ENCODE measurements around the gene DLG4.

Gene DLG4

DNA sequence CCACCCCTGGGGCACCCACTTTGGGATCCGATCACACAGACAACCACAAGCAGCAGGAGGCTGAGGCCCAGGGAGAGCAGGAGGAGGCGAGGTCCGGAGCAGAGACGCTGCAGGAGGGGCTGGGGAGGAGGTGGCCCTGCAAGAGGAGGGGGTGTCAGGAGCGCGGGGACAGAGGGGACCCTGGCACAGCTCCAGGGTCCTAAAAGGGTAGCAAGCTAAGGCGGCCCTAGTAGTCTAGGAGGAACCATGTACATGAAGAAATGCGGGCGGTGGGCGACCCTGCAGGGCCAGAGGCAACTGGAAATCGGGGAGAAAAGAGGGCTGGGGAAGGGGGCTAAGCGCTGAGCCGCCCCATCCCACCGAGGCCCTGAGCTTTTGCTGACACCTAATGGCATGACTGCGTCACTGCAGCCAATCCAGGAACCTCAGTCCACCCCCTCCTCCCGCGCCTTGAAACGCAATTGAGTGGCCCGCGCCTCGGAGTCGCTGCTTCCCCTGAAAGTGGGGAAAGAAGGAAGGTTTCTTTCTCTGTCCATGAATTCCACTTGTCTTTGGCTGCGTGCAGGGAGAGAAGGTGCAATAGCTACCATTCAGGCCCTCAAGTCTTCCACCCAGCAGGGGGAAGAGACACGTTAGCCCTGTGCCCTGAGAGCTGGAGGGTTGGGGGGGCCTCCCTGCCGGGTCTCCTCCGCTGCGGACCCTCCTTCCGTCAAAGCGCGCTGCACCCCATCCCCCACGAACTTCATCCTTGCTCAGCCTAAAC lies 42.3 kb downstream of the DLG4 start:
- TF ChIP-seq, protein P1, sequence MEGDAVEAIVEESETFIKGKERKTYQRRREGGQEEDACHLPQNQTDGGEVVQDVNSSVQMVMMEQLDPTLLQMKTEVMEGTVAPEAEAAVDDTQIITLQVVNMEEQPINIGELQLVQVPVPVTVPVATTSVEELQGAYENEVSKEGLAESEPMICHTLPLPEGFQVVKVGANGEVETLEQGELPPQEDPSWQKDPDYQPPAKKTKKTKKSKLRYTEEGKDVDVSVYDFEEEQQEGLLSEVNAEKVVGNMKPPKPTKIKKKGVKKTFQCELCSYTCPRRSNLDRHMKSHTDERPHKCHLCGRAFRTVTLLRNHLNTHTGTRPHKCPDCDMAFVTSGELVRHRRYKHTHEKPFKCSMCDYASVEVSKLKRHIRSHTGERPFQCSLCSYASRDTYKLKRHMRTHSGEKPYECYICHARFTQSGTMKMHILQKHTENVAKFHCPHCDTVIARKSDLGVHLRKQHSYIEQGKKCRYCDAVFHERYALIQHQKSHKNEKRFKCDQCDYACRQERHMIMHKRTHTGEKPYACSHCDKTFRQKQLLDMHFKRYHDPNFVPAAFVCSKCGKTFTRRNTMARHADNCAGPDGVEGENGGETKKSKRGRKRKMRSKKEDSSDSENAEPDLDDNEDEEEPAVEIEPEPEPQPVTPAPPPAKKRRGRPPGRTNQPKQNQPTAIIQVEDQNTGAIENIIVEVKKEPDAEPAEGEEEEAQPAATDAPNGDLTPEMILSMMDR (IDR thresholded peaks at IDR 0.05; ENCODE audit: low read depth, low read length, poor library complexity, severe bottlenecking), result peak; percentile 88
- TF ChIP-seq EZH2phosphoT487 (IDR thresholded peaks at IDR 0.05; ENCODE audit: borderline replicate concordance, low read length), result no peak
- H4K20me1 ChIP-seq (ENCODE audit: control insufficient read depth, insufficient read depth, low read depth, low read length), result no peaks in the 10 kb centered on the region
- H3K4me1 ChIP-seq (ENCODE audit: control insufficient read depth, low read length), result peaks cover 8% of the 10 kb centered on the region
- peak overlapping the region; percentile 35; the same call in 1 of the 2 replicates for H3K4me3 ChIP-seq (ENCODE audit: low read length)
- peak overlapping the region; percentile 58 for H3K4me2 ChIP-seq (ENCODE audit: low read length)
- peaks cover 12% of the 10 kb centered on the region; the same call in 1 of the 2 replicates for H3K9me3 ChIP-seq (ENCODE audit: control insufficient read depth, insufficient read depth, low read length)
- no peak overlapping the region for H3K27ac ChIP-seq (ENCODE audit: low read depth, low read length)
- H3K9me2 ChIP-seq (replicated peaks; ENCODE audit: control insufficient read depth, low read length), result no peaks in the 10 kb centered on the region
- H3K27me3 ChIP-seq (ENCODE audit: control insufficient read depth, low read length), result peaks cover 16% of the 10 kb centered on the region
- no peaks in the 10 kb centered on the region for H3K79me2 ChIP-seq (ENCODE audit: control insufficient read depth, low read length)
- H3F3A ChIP-seq (ENCODE audit: control insufficient read depth, insufficient read depth), result no peaks in the 10 kb centered on the region; the same call in 1 of the 2 replicates
- no peaks in the 10 kb centered on the region for H3K36me3 ChIP-seq (ENCODE audit: control insufficient read depth, low read length)

DNA sequence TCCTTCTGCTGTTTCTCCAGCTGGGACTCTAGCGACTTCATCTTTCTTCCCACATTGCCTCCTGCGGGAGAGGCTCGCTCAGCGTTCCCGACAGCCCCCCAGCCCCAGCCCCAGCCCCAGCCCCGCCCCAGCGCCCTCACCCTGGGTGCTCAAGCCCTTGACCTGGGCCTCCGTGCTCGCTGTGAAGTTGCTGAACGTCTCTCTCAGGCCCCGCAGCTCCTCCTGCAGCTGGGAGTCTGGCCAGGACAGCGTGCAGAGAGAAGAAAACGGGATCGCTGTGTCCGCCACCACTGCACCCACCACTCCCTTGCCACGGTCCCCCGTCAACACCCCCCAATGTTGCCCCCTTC lies 42.8 kb downstream of the DLG4 start:
- no peak overlapping the region for H3K4me2 ChIP-seq (ENCODE audit: low read length)
- no peaks in the 10 kb centered on the region for H3K9me2 ChIP-seq (replicated peaks; ENCODE audit: control insufficient read depth, low read length)
- TF ChIP-seq EZH2phosphoT487 (IDR thresholded peaks at IDR 0.05; ENCODE audit: borderline replicate concordance, low read length), result no peak
- TF ChIP-seq, protein P1 (IDR thresholded peaks at IDR 0.05; ENCODE audit: low read depth, low read length, poor library complexity, severe bottlenecking), result no peak
- no peak overlapping the region for H3K4me3 ChIP-seq (ENCODE audit: low read length)
- no peak overlapping the region for H3K27ac ChIP-seq (ENCODE audit: low read depth, low read length)
- H4K20me1 ChIP-seq (ENCODE audit: control insufficient read depth, insufficient read depth, low read depth, low read length), result no peaks in the 10 kb centered on the region
- peaks cover 8% of the 10 kb centered on the region for H3K4me1 ChIP-seq (ENCODE audit: control insufficient read depth, low read length)
- H3K36me3 ChIP-seq (ENCODE audit: control insufficient read depth, low read length), result no peaks in the 10 kb centered on the region
- no peaks in the 10 kb centered on the region; the same call in 1 of the 2 replicates for H3F3A ChIP-seq (ENCODE audit: control insufficient read depth, insufficient read depth)
- H3K79me2 ChIP-seq (ENCODE audit: control insufficient read depth, low read length), result no peaks in the 10 kb centered on the region
- peaks cover 16% of the 10 kb centered on the region for H3K27me3 ChIP-seq (ENCODE audit: control insufficient read depth, low read length)
- H3K9me3 ChIP-seq (ENCODE audit: control insufficient read depth, insufficient read depth, low read length), result peaks cover 12% of the 10 kb centered on the region; the same call in 1 of the 2 replicates

DNA sequence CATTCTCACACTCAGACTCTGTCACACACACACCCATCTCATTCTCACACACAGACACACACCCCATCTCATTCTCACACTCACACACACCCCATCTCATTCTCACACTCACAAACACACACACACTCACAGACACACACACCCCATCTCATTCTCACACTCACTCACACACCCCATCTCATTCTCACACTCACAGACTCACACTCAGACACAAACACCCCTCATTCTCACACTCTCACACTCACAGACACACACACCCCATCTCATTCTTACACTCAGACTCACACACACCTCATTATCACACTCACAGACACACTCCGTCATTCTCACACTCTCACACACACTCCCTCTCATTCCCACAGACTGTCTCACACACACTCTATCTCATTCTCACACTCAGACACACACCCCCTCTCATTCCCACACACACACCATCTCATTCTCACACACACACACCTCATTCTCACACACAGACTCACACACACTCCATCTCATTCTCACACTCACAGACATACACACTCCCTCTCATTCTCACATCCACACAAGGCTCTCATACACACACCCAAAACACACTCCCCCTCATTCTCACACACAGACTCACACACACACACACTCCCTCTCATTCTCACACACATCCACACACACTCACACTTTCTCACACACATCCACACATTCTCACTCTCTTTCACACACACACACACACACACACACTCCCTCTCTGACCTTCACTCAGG lies 43.4 kb downstream of the DLG4 start:
- Histone ChIP-seq H3K9me3 (ENCODE audit: control insufficient read depth, insufficient read depth, low read length) (peaks cover 12% of the 10 kb centered on the region; the same call in 1 of the 2 replicates), H4K20me1 (ENCODE audit: control insufficient read depth, insufficient read depth, low read depth, low read length) (no peaks in the 10 kb centered on the region), H3K4me2 (ENCODE audit: low read length) (no peak overlapping the region), H3K27ac (ENCODE audit: low read depth, low read length) (no peak overlapping the region), H3F3A (ENCODE audit: control insufficient read depth, insufficient read depth) (no peaks in the 10 kb centered on the region; the same call in 1 of the 2 replicates), H3K9me2 (replicated peaks; ENCODE audit: control insufficient read depth, low read length) (no peaks in the 10 kb centered on the region), H3K36me3 (ENCODE audit: control insufficient read depth, low read length) (no peaks in the 10 kb centered on the region), H3K79me2 (ENCODE audit: control insufficient read depth, low read length) (no peaks in the 10 kb centered on the region), H3K4me3 (ENCODE audit: low read length) (no peak overlapping the region), H3K27me3 (ENCODE audit: control insufficient read depth, low read length) (peaks cover 16% of the 10 kb centered on the region), H3K4me1 (ENCODE audit: control insufficient read depth, low read length) (peaks cover 8% of the 10 kb centered on the region)
- no peak for TF ChIP-seq EZH2phosphoT487 (IDR thresholded peaks at IDR 0.05; ENCODE audit: borderline replicate concordance, low read length)
- TF ChIP-seq, protein P1 (IDR thresholded peaks at IDR 0.05; ENCODE audit: low read depth, low read length, poor library complexity, severe bottlenecking), result no peak

All from DOHH2 (cell line).